Smooth muscle cell (in vitro differentiated cells): ENCODE measurements around the gene SLC2A9. TPM values are rescaled to one million over a fixed set of nuclear protein-coding genes. Genes with fewer than 3 reads are reported as not detected.
A peak's percentile ranks its signal among the peaks of the same experiment; 100 is the strongest.

Experiments used
- DNase-seq: peaks from one replicate; lab custom pipeline; 2025; ENCODE audit not compliant: unreplicated experiment; lab: John Stamatoyannopoulos, UW
- H2AFZ ChIP-seq: fragments of 200-600 bp; sonication (generic); 2 replicates; pipeline ENCODE4 v1.6.0; 2016; ENCODE audit warnings: antibody characterized with exemption, low read depth, mild to moderate bottlenecking
- H3F3A ChIP-seq: fragments of 200-600 bp; sonication (generic); 2 replicates; pipeline ENCODE4 v1.6.0; 2017; ENCODE audit warnings: antibody characterized with exemption, low read depth
- H3K27ac ChIP-seq: fragments of 200-600 bp; sonication (generic); 2 replicates; pipeline ENCODE4 v1.5.1; 2016; ENCODE audit warnings: low read depth, mild to moderate bottlenecking
- H3K27me3 ChIP-seq: fragments of 200-600 bp; sonication (generic); 2 replicates; pipeline ENCODE4 v1.6.1; 2016; ENCODE audit warnings: low read depth, mild to moderate bottlenecking
- H3K36me3 ChIP-seq: fragments of 200-600 bp; sonication (generic); 2 replicates; pipeline ENCODE4 v1.5.1; 2016; ENCODE audit warnings: low read depth
- H3K4me1 ChIP-seq: fragments of 200-600 bp; sonication (generic); 2 replicates; pipeline ENCODE4 v1.5.1; 2016; ENCODE audit warnings: low read depth
- H3K4me2 ChIP-seq: fragments of 200-600 bp; sonication (generic); 2 replicates; pipeline ENCODE4 v1.6.0; 2016; ENCODE audit warnings: mild to moderate bottlenecking
- H3K4me3 ChIP-seq: fragments of 200-600 bp; sonication (generic); 2 replicates; pipeline ENCODE4 v1.5.1; 2016; ENCODE audit warnings: mild to moderate bottlenecking
- H3K79me2 ChIP-seq: fragments of 200-600 bp; sonication (generic); 2 replicates; pipeline ENCODE4 v1.6.0; 2016; ENCODE audit warnings: low read depth, mild to moderate bottlenecking
- H3K9ac ChIP-seq: fragments of 200-600 bp; sonication (generic); 2 replicates; pipeline ENCODE4 v1.6.0; 2016; ENCODE audit warnings: low read depth
- H3K9me3 ChIP-seq: fragments of 200-600 bp; sonication (generic); replicated peaks from 2 replicates; pipeline ENCODE4 v1.5.1; 2016; ENCODE audit warnings: low read depth
- H4K20me1 ChIP-seq: fragments of 200-600 bp; sonication (generic); 2 replicates; pipeline ENCODE4 v1.6.0; 2016; ENCODE audit warnings: low read depth
- CTCF ChIP-seq: fragments of 200-600 bp; sonication (generic); IDR thresholded peaks from 2 replicates; pipeline ENCODE4 v1.5.1; 2017; ENCODE audit warnings: borderline replicate concordance, mild to moderate bottlenecking, antibody characterized with exemption; ENCODE audit not compliant: insufficient read depth, poor library complexity, severe bottlenecking
- WGBS: methylation state at CpG from one replicate; pipeline ENCODE4 v1.1.7; 2016; ENCODE audit warnings: low lambda C conversion rate; 5-methylcytosine and 5-hydroxymethylcytosine counted together
- polyA plus RNA-seq: library from polyadenylated mRNA; unstranded; fragments of >200 nt; fragmentation: Nextera tagmentation; extraction: Ambion mirVana; gene quantifications from 2 replicates; pipeline ENCODE4 v1.2.1, GENCODE V29; 2016
- total RNA-seq: library from RNA; depleted of rRNA; stranded (reverse); fragments of >200 nt; gene quantifications from 2 replicates; pipeline ENCODE4 v1.2.3, GENCODE V29; 2014

The SLC2A9 gene
- total and polyA plus RNA-seq, 2 experiments from 2014 or later = 1.3 to 2.2 TPM

GRCh38 chr4:10006231-10006600, 15.1 kb downstream of the SLC2A9 start:
- TF ChIP-seq CTCF = no peak
- Histone ChIP-seq H3K27ac (peak overlapping the region; percentile 37), H3K9me3 (no peaks in the 10 kb centered on the region), H3K4me1 (peaks cover 4% of the 10 kb centered on the region), H3K4me2 (no peak overlapping the region), H3K4me3 (no peak overlapping the region), H3F3A (no peaks in the 10 kb centered on the region), H3K9ac (no peak overlapping the region), H3K79me2 (no peaks in the 10 kb centered on the region), H2AFZ (no peak overlapping the region), H4K20me1 (no peaks in the 10 kb centered on the region), H3K36me3 (no peaks in the 10 kb centered on the region), H3K27me3 (no peaks in the 10 kb centered on the region)
- WGBS = 59% methylated on average over 6 of the region's 6 CpGs
- DNase-seq = no peak

- Histone ChIP-seq H3K4me2 (no peak overlapping the region), H3K79me2 (no peaks in the 10 kb centered on the region), H2AFZ (no peak overlapping the region), H3K27ac (no peak overlapping the region), H3K36me3 (no peaks in the 10 kb centered on the region), H3F3A (no peaks in the 10 kb centered on the region), H3K9me3 (no peaks in the 10 kb centered on the region), H3K4me1 (peaks cover 4% of the 10 kb centered on the region), H3K9ac (no peak overlapping the region), H4K20me1 (no peaks in the 10 kb centered on the region), H3K4me3 (no peak overlapping the region), H3K27me3 (no peaks in the 10 kb centered on the region)
- 71% methylated on average over 4 of the region's 4 CpGs for WGBS
- DNase-seq = no peak
- no peak for TF ChIP-seq CTCF
Measured at GRCh38 chr4:10005632-10006031, 15.7 kb downstream of the SLC2A9 start.

- H3K9me3 ChIP-seq = no peaks in the 10 kb centered on the region
- H3K27me3 ChIP-seq = no peaks in the 10 kb centered on the region
- no peak overlapping the region for H3K4me2 ChIP-seq
- H3K27ac ChIP-seq = no peak overlapping the region
- H3K4me3 ChIP-seq = no peak overlapping the region
- WGBS = 89% methylated on average over 2 of the region's 2 CpGs
- no peak overlapping the region for H3K9ac ChIP-seq
- no peaks in the 10 kb centered on the region for H3F3A ChIP-seq
- no peak for DNase-seq
- TF ChIP-seq CTCF = no peak
- H3K79me2 ChIP-seq = no peaks in the 10 kb centered on the region
- H3K4me1 ChIP-seq = peaks cover 4% of the 10 kb centered on the region
- H2AFZ ChIP-seq = no peak overlapping the region
- H4K20me1 ChIP-seq = no peaks in the 10 kb centered on the region
- no peaks in the 10 kb centered on the region for H3K36me3 ChIP-seq
Measured at GRCh38 chr4:10003666-10004065, 17.6 kb downstream of the SLC2A9 start.

- DNase-seq = no peak
- 86% methylated on average over 2 of the region's 2 CpGs for WGBS
- no peaks in the 10 kb centered on the region for H4K20me1 ChIP-seq
- H3K4me2 ChIP-seq = no peak overlapping the region
- no peak overlapping the region for H3K27ac ChIP-seq
- peaks cover 2% of the 10 kb centered on the region for H3K4me1 ChIP-seq
- H3K27me3 ChIP-seq = no peaks in the 10 kb centered on the region
- H3K79me2 ChIP-seq = no peaks in the 10 kb centered on the region
- H3F3A ChIP-seq = no peaks in the 10 kb centered on the region
- H3K36me3 ChIP-seq = no peaks in the 10 kb centered on the region
- no peak for TF ChIP-seq CTCF
- H3K4me3 ChIP-seq = no peak overlapping the region
- H3K9ac ChIP-seq = no peak overlapping the region
- H3K9me3 ChIP-seq = no peaks in the 10 kb centered on the region
- no peak overlapping the region for H2AFZ ChIP-seq
Measured at GRCh38 chr4:10002278-10002677, 19.0 kb downstream of the SLC2A9 start.
